Bronchial epithelial cell (primary cell): ENCODE data around the gene SPPL2B. TPM values are rescaled to one million over a fixed set of nuclear protein-coding genes. Genes with fewer than 3 reads are reported as not detected.

Experiments
- DNase-seq: peaks from one replicate; pipeline ENCODE4 v3.0.0-alpha.2; 2010; ENCODE audit warnings: low read depth
- FAIRE-seq: peaks from 2 replicates; lab custom pipeline; 2011; peaks lifted over from hg19 to GRCh38; lab: Jason Lieb, UNC
- H3K27me3 ChIP-seq: 2 replicates; pipeline ENCODE4 v1.5.1; 2011; ENCODE audit warnings: low read length; ENCODE audit not compliant: control insufficient read depth, insufficient read depth
- H3K36me3 ChIP-seq: 2 replicates; pipeline ENCODE4 v1.5.1; 2011; ENCODE audit warnings: low read length; ENCODE audit not compliant: control insufficient read depth, insufficient read depth
- H3K4me3 ChIP-seq: 2 replicates; pipeline ENCODE4 v1.5.1; 2011; ENCODE audit warnings: mild to moderate bottlenecking, low read depth, low read length, control low read depth
- total RNA-seq: library from RNA; depleted of rRNA; stranded (reverse); fragments of >200 nt; gene quantifications from 2 replicates; pipeline ENCODE4 v1.2.1, GENCODE V29; 2014
- TF ChIP-seq, protein P1 (sequence below): IDR thresholded peaks from 2 replicates; pipeline ENCODE4 v1.5.1; 2011; ENCODE audit warnings: mild to moderate bottlenecking, moderate library complexity, low read length, control low read depth, inconsistent platforms; ENCODE audit not compliant: insufficient read depth, severe bottlenecking

The SPPL2B gene
- total RNA-seq, 1 donor from 2014 or later: 10.0 TPM

DNA sequence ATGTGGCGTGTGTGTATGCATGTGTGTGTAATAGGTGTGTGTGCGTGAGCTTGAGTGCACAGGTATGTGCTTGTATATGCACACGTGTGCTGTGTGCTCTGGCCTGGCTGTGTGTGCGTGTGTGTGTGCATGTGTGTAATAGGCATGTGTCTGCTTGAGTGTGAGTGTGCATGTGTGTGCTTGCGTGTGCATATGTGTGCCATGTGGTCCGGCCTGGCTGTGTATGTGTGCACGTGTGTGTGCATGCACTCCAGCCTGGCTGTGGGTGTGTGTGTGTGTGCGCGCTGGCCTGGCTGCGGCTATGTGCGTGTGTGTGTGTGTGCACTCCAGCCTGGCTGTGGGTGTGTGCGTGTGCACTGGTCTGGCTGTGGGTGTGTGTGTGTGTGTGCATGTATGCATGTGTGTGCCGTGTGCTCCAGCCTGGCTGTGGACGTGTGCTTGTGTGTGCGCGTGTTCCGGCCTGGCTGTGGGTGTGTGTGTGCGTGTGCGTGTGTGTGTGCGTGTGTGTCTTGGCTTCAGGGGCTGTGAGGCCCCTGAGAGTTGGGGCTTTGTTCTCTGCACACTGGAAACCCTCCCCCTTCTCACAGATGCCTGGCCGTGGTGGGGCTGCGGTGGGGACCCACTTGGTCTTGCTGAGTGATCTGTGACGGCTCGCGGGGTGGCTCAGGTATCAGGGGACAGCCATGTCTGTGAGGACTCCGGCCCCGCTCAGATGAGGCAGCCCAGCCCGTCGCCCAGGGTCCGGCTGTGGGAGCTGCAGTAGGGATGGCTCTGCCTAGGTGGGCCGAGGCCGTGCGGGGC lies 8.2 kb downstream of the SPPL2B start:
- no peak for DNase-seq

DNA sequence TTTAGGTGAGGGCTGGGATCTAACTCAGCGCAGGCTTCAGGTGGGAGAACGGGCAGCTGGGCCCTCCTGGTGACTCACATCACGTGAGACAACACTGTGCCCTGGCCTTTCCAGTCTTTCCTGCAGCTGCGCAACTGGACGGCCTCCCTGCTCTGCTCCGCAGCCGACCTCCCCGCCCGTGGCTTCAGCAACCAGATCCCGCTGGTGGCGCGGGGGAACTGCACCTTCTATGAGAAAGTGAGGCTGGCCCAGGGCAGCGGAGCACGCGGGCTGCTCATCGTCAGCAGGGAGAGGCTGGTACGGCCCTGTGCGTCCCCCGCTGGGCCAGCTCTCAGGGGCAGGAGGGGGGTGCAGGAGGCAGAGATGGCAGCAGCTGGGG lies 8.8 kb downstream of the SPPL2B start:
- peaks cover 4% of the 10 kb centered on the region for H3K36me3 ChIP-seq
- TF ChIP-seq, protein P1, sequence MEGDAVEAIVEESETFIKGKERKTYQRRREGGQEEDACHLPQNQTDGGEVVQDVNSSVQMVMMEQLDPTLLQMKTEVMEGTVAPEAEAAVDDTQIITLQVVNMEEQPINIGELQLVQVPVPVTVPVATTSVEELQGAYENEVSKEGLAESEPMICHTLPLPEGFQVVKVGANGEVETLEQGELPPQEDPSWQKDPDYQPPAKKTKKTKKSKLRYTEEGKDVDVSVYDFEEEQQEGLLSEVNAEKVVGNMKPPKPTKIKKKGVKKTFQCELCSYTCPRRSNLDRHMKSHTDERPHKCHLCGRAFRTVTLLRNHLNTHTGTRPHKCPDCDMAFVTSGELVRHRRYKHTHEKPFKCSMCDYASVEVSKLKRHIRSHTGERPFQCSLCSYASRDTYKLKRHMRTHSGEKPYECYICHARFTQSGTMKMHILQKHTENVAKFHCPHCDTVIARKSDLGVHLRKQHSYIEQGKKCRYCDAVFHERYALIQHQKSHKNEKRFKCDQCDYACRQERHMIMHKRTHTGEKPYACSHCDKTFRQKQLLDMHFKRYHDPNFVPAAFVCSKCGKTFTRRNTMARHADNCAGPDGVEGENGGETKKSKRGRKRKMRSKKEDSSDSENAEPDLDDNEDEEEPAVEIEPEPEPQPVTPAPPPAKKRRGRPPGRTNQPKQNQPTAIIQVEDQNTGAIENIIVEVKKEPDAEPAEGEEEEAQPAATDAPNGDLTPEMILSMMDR: no peak
- FAIRE-seq: no peak

More for the DNA sequence above, 8.2 kb downstream of the SPPL2B start:
- Histone ChIP-seq H3K4me3 (no peak overlapping the region), H3K36me3 (peaks cover 4% of the 10 kb centered on the region), H3K27me3 (no peaks in the 10 kb centered on the region)
- no peak for FAIRE-seq
- TF ChIP-seq, protein P1: no peak

DNA sequence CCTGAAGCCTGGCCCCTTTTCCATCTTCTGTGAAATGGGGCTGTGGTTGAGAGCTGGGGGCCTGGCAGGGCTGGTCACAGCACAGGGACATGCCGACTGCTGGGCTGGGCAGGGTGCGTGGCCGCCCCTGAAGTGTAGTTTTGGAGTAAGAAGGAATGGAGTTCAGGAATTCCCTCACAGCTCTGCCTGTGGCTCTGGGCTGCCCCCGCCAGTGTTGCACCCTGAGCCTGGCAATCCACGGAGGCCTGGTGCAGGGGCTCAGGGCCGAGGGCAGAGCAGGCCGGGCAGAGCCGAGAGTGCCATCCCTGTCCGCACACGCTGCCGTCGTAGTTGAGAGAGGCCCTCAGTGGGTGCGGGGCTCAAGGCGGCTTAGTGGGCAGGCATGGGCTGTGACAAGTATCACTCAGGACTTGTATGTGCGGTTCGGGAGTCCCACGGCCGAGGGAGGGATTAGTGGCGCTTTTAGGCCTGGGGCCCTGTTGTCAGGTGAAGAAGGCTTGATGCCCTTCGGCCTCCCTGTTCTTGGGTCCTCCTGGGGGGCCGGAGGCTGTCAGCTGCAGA lies 9.7 kb downstream of the SPPL2B start:
- TF ChIP-seq, protein P1: no peak
- peaks cover 4% of the 10 kb centered on the region for H3K36me3 ChIP-seq
- FAIRE-seq: no peak

More for the DNA sequence above, 8.8 kb downstream of the SPPL2B start:
- Histone ChIP-seq H3K27me3 (no peaks in the 10 kb centered on the region), H3K4me3 (no peak overlapping the region)
- no peak for DNase-seq

DNA sequence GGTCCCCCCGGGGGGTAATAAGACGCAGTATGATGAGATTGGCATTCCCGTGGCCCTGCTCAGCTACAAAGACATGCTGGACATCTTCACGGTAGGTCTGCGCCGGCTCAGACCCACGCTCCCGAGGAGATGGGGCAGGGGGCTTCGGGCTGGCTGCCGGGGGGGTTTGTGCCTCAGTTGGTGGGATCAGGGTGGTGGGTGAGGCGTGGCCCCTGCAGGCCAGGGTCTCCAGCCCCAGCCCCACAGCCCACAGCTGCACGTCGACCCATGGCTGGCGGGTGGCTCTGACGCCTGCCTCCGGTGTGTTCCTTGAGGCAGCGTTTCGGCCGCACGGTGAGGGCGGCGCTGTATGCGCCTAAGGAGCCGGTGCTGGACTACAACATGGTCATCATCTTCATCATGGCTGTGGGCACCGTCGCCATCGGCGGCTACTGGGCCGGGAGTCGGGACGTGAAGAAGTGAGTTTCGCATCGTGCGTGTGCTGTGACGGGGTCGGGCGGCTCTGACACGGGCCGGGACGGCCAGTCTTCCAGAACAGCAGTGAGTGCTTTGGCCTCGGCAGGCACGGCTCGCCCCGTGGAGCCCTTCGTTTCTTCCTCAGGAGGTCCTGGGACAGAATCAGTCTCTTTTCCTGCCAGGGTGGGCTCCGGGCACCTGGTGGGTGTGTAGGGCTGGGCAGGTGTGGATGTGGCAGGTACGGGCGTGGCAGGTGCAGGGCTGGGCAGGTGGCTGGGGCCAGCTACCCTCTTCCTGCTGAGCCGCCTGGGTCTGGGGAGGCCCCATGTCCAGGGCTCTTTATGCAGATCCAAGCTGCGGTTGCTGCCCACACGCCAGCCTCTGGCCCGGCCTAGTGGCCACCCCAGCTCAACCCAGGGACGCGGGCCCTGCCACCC lies 10.5 kb downstream of the SPPL2B start:
- Histone ChIP-seq H3K4me3 (no peak overlapping the region), H3K36me3 (peaks cover 4% of the 10 kb centered on the region), H3K27me3 (no peaks in the 10 kb centered on the region)
- TF ChIP-seq, protein P1: no peak
- DNase-seq (no peak), FAIRE-seq (no peak)

More for the DNA sequence above, 9.7 kb downstream of the SPPL2B start:
- no peak overlapping the region for H3K4me3 ChIP-seq
- H3K27me3 ChIP-seq: no peaks in the 10 kb centered on the region
- DNase-seq: no peak

DNA sequence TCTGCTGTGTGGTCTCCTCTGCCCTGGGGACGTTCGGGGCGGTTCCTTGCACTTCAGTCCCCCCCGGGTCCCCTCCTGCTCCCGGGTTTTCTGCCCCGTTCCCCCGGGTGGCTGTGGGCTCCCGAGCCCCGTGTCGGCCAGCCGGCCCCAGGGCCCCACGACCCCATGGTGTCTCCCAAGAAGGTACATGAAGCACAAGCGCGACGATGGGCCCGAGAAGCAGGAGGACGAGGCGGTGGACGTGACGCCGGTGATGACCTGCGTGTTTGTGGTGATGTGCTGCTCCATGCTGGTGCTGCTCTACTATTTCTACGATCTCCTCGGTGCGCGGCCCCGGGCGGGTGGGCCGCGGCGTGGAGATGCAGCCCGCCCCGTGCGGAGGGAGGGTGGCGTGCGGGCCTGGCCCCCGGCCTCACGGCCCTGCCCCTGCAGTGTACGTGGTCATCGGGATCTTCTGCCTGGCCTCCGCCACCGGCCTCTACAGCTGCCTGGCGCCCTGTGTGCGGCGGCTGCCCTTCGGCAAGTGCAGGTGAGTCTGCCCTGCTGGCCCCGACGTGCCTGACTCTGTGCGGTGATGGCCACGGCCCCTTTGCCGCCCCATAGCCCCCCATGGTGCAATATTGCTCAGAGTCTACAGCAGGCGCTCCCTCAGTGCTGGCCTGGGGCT lies 11.3 kb downstream of the SPPL2B start:
- DNase-seq: no peak
- no peak for FAIRE-seq
- Histone ChIP-seq H3K36me3 (peaks cover 3% of the 10 kb centered on the region), H3K4me3 (no peak overlapping the region), H3K27me3 (no peaks in the 10 kb centered on the region)
- TF ChIP-seq, protein P1: no peak
